Neural crest cell (in vitro differentiated cells): Measurements from ENCODE around the gene ELFN1. TPM values are rescaled to one million over a fixed set of nuclear protein-coding genes. Genes with fewer than 3 reads are reported as not detected.

Experiments used
- DNase-seq: peaks from one replicate; pipeline ENCODE4 v3.0.0; 2021; ENCODE audit warnings: low read depth, mixed read lengths, low spot score
- H3K27ac Mint-ChIP-seq: one replicate; pipeline ENCODE4 v1.8.0; 2021; ENCODE audit warnings: mild to moderate bottlenecking, mixed read lengths; ENCODE audit not compliant: unreplicated experiment
- H3K27me3 Mint-ChIP-seq: 2 replicates; pipeline ENCODE4 v1.8.0; 2021; ENCODE audit warnings: low read depth, mild to moderate bottlenecking, mixed read lengths
- H3K36me3 Mint-ChIP-seq: 2 replicates; pipeline ENCODE4 v1.8.0; 2021; ENCODE audit warnings: low read depth, mild to moderate bottlenecking, mixed read lengths
- H3K4me1 Mint-ChIP-seq: 2 replicates; pipeline ENCODE4 v1.8.0; 2021; ENCODE audit warnings: mixed read lengths
- H3K4me3 Mint-ChIP-seq: one replicate; pipeline ENCODE4 v1.8.0; 2021; ENCODE audit warnings: mild to moderate bottlenecking, mixed read lengths
- H3K9me3 Mint-ChIP-seq: 2 replicates; pipeline ENCODE4 v1.8.0; 2021; ENCODE audit warnings: mixed read lengths
- CTCF ChIP-seq: fragments of 200-600 bp; sonication (generic); conservative IDR thresholded peaks from 2 replicates; pipeline ENCODE4 v1.5.0; 2021; ENCODE audit warnings: antibody characterized with exemption, mild to moderate bottlenecking
- total RNA-seq: library from RNA; stranded (reverse); gene quantifications from 2 replicates; pipeline ENCODE4 v1.2.1, GENCODE V29; 2021

ELFN1 gene
- total RNA-seq, 1 donor from 2014 or later: 8.5 TPM

- H3K27ac Mint-ChIP-seq: no peak overlapping the region
- no peaks in the 10 kb centered on the region for H3K27me3 Mint-ChIP-seq
- no peak overlapping the region for H3K4me3 Mint-ChIP-seq
- no peaks in the 10 kb centered on the region for H3K36me3 Mint-ChIP-seq
- TF ChIP-seq CTCF: no peak
- no peak for DNase-seq
- H3K4me1 Mint-ChIP-seq: peaks cover 3% of the 10 kb centered on the region
- no peaks in the 10 kb centered on the region for H3K9me3 Mint-ChIP-seq
These were observed 26.6 kb upstream of the ELFN1 start for GRCh38 chr7:1643270-1644092.

- Mint-ChIP-seq H3K27me3 (no peaks in the 10 kb centered on the region), H3K9me3 (no peaks in the 10 kb centered on the region), H3K27ac (no peak overlapping the region), H3K4me1 (peaks cover 12% of the 10 kb centered on the region), H3K4me3 (no peak overlapping the region), H3K36me3 (no peaks in the 10 kb centered on the region)
- DNase-seq: no peak
- no peak for TF ChIP-seq CTCF
These were observed 25.6 kb upstream of the ELFN1 start for GRCh38 chr7:1644341-1645070.

GRCh38 chr7:1645071-1645409, 25.0 kb upstream of the ELFN1 start:
- Mint-ChIP-seq H3K4me3 (no peak overlapping the region), H3K27ac (no peak overlapping the region), H3K9me3 (no peaks in the 10 kb centered on the region), H3K4me1 (peaks cover 12% of the 10 kb centered on the region), H3K27me3 (no peaks in the 10 kb centered on the region), H3K36me3 (no peaks in the 10 kb centered on the region)
- DNase-seq: no peak
- no peak for TF ChIP-seq CTCF

- no peaks in the 10 kb centered on the region for H3K36me3 Mint-ChIP-seq
- no peak overlapping the region for H3K4me3 Mint-ChIP-seq
- DNase-seq: no peak
- TF ChIP-seq CTCF: no peak
- peaks cover 12% of the 10 kb centered on the region for H3K4me1 Mint-ChIP-seq
- no peaks in the 10 kb centered on the region for H3K9me3 Mint-ChIP-seq
- no peaks in the 10 kb centered on the region for H3K27me3 Mint-ChIP-seq
- no peak overlapping the region for H3K27ac Mint-ChIP-seq
These were observed 24.6 kb upstream of the ELFN1 start for GRCh38 chr7:1645476-1645875.

GRCh38 chr7:1646391-1646790, 23.7 kb upstream of the ELFN1 start:
- no peak overlapping the region for H3K27ac Mint-ChIP-seq
- peaks cover 12% of the 10 kb centered on the region for H3K4me1 Mint-ChIP-seq
- no peak for DNase-seq
- H3K9me3 Mint-ChIP-seq: no peaks in the 10 kb centered on the region
- no peak for TF ChIP-seq CTCF
- no peak overlapping the region for H3K4me3 Mint-ChIP-seq
- no peaks in the 10 kb centered on the region for H3K36me3 Mint-ChIP-seq
- no peaks in the 10 kb centered on the region for H3K27me3 Mint-ChIP-seq
